Lung microvascular endothelial cell (primary cell): ENCODE measurements around the gene MACROD1. TPM values are rescaled to one million over a fixed set of nuclear protein-coding genes. Genes with fewer than 3 reads are reported as not detected.

Source experiments
- DNase-seq, 2 donors: peaks; one replicate each; pipeline versions ENCODE4 v3.0.0 to v3.0.0-alpha.2; 2010; ENCODE audit warnings: low read depth in 2 of 2
- total RNA-seq: library from RNA; depleted of rRNA; stranded (reverse); fragments of >200 nt; gene quantifications from 2 replicates; pipeline ENCODE4 v1.2.1, GENCODE V29; 2014

Gene MACROD1
- 21.6 and 31.5 TPM in 2 replicates for total RNA-seq

GRCh38 chr11:64165842-64166635 is at the start of gene MACROD1:
Gene MACROD1 (minus strand): TSS chr11:64166113. CDS start chr11:64165994, 119 bp downstream.
- DNase-seq, result peak; percentile 79 to 90

- no peak for DNase-seq
Measured at GRCh38 chr11:64211181-64211872, 45.4 kb upstream of the MACROD1 start.

GRCh38 chr11:64210301-64211020 is 44.5 kb upstream of the MACROD1 start:
- DNase-seq, result no peak

- DNase-seq, result no peak
Measured at GRCh38 chr11:64209563-64209843, 43.6 kb upstream of the MACROD1 start.

- DNase-seq, result no peak
Measured at GRCh38 chr11:64208796-64209562, 43.1 kb upstream of the MACROD1 start.

- no peak for DNase-seq
Measured at GRCh38 chr11:64208086-64208795, 42.3 kb upstream of the MACROD1 start.

GRCh38 chr11:64207256-64208085 is 41.6 kb upstream of the MACROD1 start:
- DNase-seq, result peak; percentile 76 to 84

GRCh38 chr11:64206457-64207255 is 40.7 kb upstream of the MACROD1 start, which contains the start of gene FERMT3:
Gene FERMT3 (plus strand): TSS chr11:64206721. CDS start chr11:64207365, 644 bp downstream.
- DNase-seq, result peak in 1 of 2 donors; percentile 38

GRCh38 chr11:64204464-64204989 is 38.6 kb upstream of the MACROD1 start:
- peak; percentile 87 to 95 for DNase-seq

- DNase-seq, result no peak
Measured at GRCh38 chr11:64204080-64204440, 38.1 kb upstream of the MACROD1 start.

- no peak for DNase-seq
Measured at GRCh38 chr11:64203421-64204079, 37.6 kb upstream of the MACROD1 start.

GRCh38 chr11:64202992-64203391 is 37.1 kb upstream of the MACROD1 start:
- DNase-seq, result no peak

- no peak for DNase-seq
Measured at GRCh38 chr11:64201543-64201942, 35.6 kb upstream of the MACROD1 start.

GRCh38 chr11:64198511-64198910 is 32.6 kb upstream of the MACROD1 start:
- DNase-seq, result no peak

GRCh38 chr11:64196626-64197025 is 30.7 kb upstream of the MACROD1 start:
- no peak for DNase-seq

GRCh38 chr11:64192434-64192833 is 26.5 kb upstream of the MACROD1 start:
- DNase-seq, result no peak

GRCh38 chr11:64186492-64187165 is 20.7 kb upstream of the MACROD1 start:
- DNase-seq, result peak; percentile 23 to 34
